ENCODE data around the gene ACMSD.

- TF ChIP-seq CTCF (IDR thresholded peaks at IDR 0.05) (no peak), SMC3 (IDR thresholded peaks at IDR 0.05; ENCODE audit: low read depth, low read length) (no peak), POLR2AphosphoS5 (IDR thresholded peaks at IDR 0.05; ENCODE audit: low read depth, low read length) (no peak), RCOR1 (IDR thresholded peaks at IDR 0.05; ENCODE audit: low read length) (no peak), REST (IDR thresholded peaks at IDR 0.05; ENCODE audit: low read depth, low read length) (no peak), FOXM1 (IDR thresholded peaks at IDR 0.05; ENCODE audit: low read depth) (no peak), EZH2phosphoT487 (IDR thresholded peaks at IDR 0.05; ENCODE audit: borderline replicate concordance, low read depth) (no peak), YY1 (IDR thresholded peaks at IDR 0.05; ENCODE audit: low read depth) (no peak), CHD2 (IDR thresholded peaks at IDR 0.05; ENCODE audit: low read length, partially characterized antibody) (no peak), RAD21 (IDR thresholded peaks at IDR 0.05; ENCODE audit: low read length) (no peak), USF2 (IDR thresholded peaks at IDR 0.05; ENCODE audit: borderline replicate concordance, low read depth, low read length) (no peak), USF1 (IDR thresholded peaks at IDR 0.05; ENCODE audit: borderline replicate concordance, low read depth) (no peak)
Measured at GRCh38 chr2:134936691-134937090, 98.3 kb downstream of the ACMSD start.
